HL-60 (cell line): ENCODE results near the gene TTLL11.

Experiments used
- CTCF ChIP-seq: IDR thresholded peaks from one replicate; pipeline ENCODE4 v1.5.1; 2011; ENCODE audit warnings: low read length, control low read depth, inconsistent platforms; ENCODE audit not compliant: insufficient read depth
- GABPA ChIP-seq: IDR thresholded peaks from 2 replicates; pipeline ENCODE4 v1.6.1; 2012; ENCODE audit warnings: low read depth
- POLR2AphosphoS5 ChIP-seq: IDR thresholded peaks from 2 replicates; pipeline ENCODE4 v1.6.1; 2012; ENCODE audit warnings: low read depth
- REST ChIP-seq: IDR thresholded peaks from 2 replicates; pipeline ENCODE4 v1.6.1; 2012; ENCODE audit warnings: low read depth; ENCODE audit not compliant: insufficient replicate concordance
- SPI1 ChIP-seq: IDR thresholded peaks from 2 replicates; pipeline ENCODE4 v1.6.1; 2012; ENCODE audit warnings: low read depth, mild to moderate bottlenecking, borderline replicate concordance

GRCh38 chr9:121816845-121817450 lies 276.2 kb downstream of the TTLL11 start:
- TF ChIP-seq POLR2AphosphoS5 = no peak
- no peak for TF ChIP-seq CTCF
- TF ChIP-seq REST = no peak
- TF ChIP-seq GABPA = no peak
- TF ChIP-seq SPI1 = no peak
